AG04449 (cell line): ENCODE data around the gene LPP.

Experiments used
- CTCF ChIA-PET: fragments of 350-600 bp; formaldehyde crosslinking; extraction: SDS; loops from one replicate; lab custom pipeline; 2021; ENCODE audit warnings: antibody characterized with exemption; lab: Yijun Ruan, JAX
- POLR2A ChIA-PET: fragments of 400-600, 350-600 bp; formaldehyde crosslinking; extraction: SDS; loops from one replicate; lab custom pipeline; 2020; ENCODE audit warnings: antibody characterized with exemption, inconsistent platforms; lab: Yijun Ruan, JAX
- DNase-seq: peaks from one replicate; pipeline ENCODE4 v3.0.0-alpha.2; 2010; ENCODE audit warnings: low read depth, low spot score
- H3K4me3 ChIP-seq: 2 replicates; pipeline ENCODE4 v1.5.1; 2011; ENCODE audit warnings: low read depth, mild to moderate bottlenecking, control low read depth, low read length
- CTCF ChIP-seq: IDR thresholded peaks from one replicate; pipeline ENCODE4 v1.5.1; 2011; ENCODE audit warnings: mild to moderate bottlenecking, moderate library complexity, low read length, control low read depth, inconsistent platforms; ENCODE audit not compliant: insufficient read depth; ENCODE audit errors: missing control alignments

LPP gene

GRCh38 chr3:188853856-188854771 is 700.2 kb downstream of the LPP start:
- no peak for TF ChIP-seq CTCF
- ChIA-PET CTCF (interaction anchor here (1.0 to 1.6 kb wide), 3 partner anchors 10 to 100 kb away, joined by 3 to 5 read pairs (median 4); no protein-coding TSS in a partner anchor), POLR2A (no interaction called here)
- H3K4me3 ChIP-seq, result no peak overlapping the region
- DNase-seq, result no peak

- CTCF ChIA-PET, result interaction anchor here (1.0 to 1.6 kb wide), 2 partner anchors 11 to 99 kb away, joined by 4 to 5 read pairs; no protein-coding TSS in a partner anchor
- no peak for DNase-seq
These were observed 700.8 kb downstream of the LPP start for GRCh38 chr3:188854772-188855149.

DNA sequence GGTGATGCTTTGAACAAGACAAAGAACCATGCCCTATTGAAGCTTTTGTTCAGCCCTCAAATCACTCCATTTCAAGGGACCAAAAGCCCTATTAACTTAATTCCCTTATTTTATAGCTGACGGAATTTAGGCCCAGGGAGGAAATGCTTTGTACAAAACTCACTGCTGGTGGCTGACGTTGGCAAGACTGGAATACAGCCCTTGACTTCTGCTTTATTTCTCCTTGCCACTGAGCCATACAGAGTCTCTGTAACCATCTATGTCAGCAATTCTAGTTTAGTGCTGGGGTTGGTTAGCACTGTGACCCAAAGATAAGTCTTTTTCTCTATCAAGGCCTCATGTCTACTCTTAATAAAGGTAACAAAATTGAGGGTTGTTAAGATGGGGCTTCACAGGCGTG is 701.7 kb downstream of the LPP start:
- CTCF ChIA-PET, result interaction anchor here (1.6 to 3.0 kb wide), 2 partner anchors 12 to 98 kb away, joined by 5 to 15 read pairs; no protein-coding TSS in a partner anchor
- H3K4me3 ChIP-seq, result no peak overlapping the region
- POLR2A ChIA-PET, result no interaction called here
- DNase-seq, result no peak
- no peak for TF ChIP-seq CTCF

More at GRCh38 chr3:188854772-188855149, 700.8 kb downstream of the LPP start:
- H3K4me3 ChIP-seq, result no peak overlapping the region
- POLR2A ChIA-PET, result no interaction called here
- TF ChIP-seq CTCF, result no peak

DNA sequence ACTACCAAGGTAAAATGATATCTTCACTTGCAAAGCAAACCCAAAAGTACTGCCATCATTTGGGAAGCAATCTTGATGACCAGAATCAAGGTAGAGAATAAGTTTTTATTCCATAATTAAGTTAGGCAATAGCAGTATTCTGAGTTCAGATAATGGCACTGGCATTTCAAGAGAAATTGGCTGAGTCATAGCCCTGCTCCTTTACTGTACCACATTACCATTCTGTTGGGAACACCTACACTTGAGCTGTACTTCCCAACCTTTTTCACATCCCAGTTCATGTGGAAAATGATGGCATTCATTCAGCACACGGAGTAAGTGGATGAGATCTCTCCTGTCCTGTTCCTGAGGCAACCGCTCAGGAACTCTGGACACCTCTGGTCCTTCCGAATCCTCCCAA is 706.2 kb downstream of the LPP start:
- CTCF ChIA-PET, result no interaction called here
- TF ChIP-seq CTCF, result no peak
- H3K4me3 ChIP-seq, result no peak overlapping the region
- DNase-seq, result no peak
- POLR2A ChIA-PET, result no interaction called here

- H3K4me3 ChIP-seq, result no peak overlapping the region
- no peak for TF ChIP-seq CTCF
- POLR2A ChIA-PET, result interaction anchor here (0.9 kb wide), 1 partner anchor 43 kb away, joined by 3 read pairs; no protein-coding TSS in a partner anchor
- CTCF ChIA-PET, result no interaction called here
- no peak for DNase-seq
These were observed 708.1 kb downstream of the LPP start for GRCh38 chr3:188861842-188862744.
